Lung (tissue), 12 donors: Measurements from ENCODE around the gene BICC1. TPM values are rescaled to one million over a fixed set of nuclear protein-coding genes. Genes with fewer than 3 reads are reported as not detected.

Source experiments
- ATAC-seq: fragments of 200-7000 bp; cut with Tn5 transposase; one replicate; pipeline ENCODE4 v1.9.1; 2020; ENCODE audit warnings: moderate number of reproducible peaks; ENCODE audit not compliant: insufficient read depth, low FRiP score
- DNase-seq, 3 donors: peaks; one replicate each; pipeline ENCODE4 v3.0.0-alpha.2; 2013 to 2017
- H3K27ac ChIP-seq, 2 donors: one replicate each; pipeline ENCODE4 v1.5.1; 2013; ENCODE audit warnings: mild to moderate bottlenecking in 2 of 2, moderate library complexity in 2 of 2, control low read depth in 1 of 2, inconsistent platforms in 1 of 2, low read depth in 1 of 2, low read length in 1 of 2
- H3K27me3 ChIP-seq, 3 donors: one replicate each; pipeline ENCODE4 v1.5.1; 2013; ENCODE audit warnings: low read length in 2 of 3; ENCODE audit not compliant: control insufficient read depth in 3 of 3, insufficient read depth in 3 of 3
- H3K36me3 ChIP-seq, 4 donors: one replicate each; pipeline ENCODE4 v1.5.1; 2013; ENCODE audit warnings: low read length in 4 of 4, mild to moderate bottlenecking in 1 of 4, moderate library complexity in 1 of 4; ENCODE audit not compliant: control insufficient read depth in 4 of 4, insufficient read depth in 4 of 4
- H3K4me1 ChIP-seq, 5 donors: one replicate each; pipeline ENCODE4 v1.5.1; 2013; ENCODE audit warnings: low read length in 5 of 5, mild to moderate bottlenecking in 2 of 5, moderate library complexity in 1 of 5; ENCODE audit not compliant: control insufficient read depth in 5 of 5, insufficient read depth in 5 of 5
- H3K4me3 ChIP-seq: one replicate; pipeline ENCODE4 v1.5.1; 2013; ENCODE audit warnings: mild to moderate bottlenecking, control low read depth, moderate library complexity
- H3K9ac ChIP-seq, 2 donors: one replicate each; pipeline ENCODE4 v1.5.1; 2013; ENCODE audit warnings: low read length in 2 of 2, control low read depth in 1 of 2; ENCODE audit not compliant: insufficient read depth in 1 of 2
- H3K9me3 ChIP-seq, 4 donors: one replicate each; pipeline ENCODE4 v1.5.1; 2013; ENCODE audit warnings: low read length in 3 of 4, mild to moderate bottlenecking in 1 of 4, moderate library complexity in 1 of 4; ENCODE audit not compliant: control insufficient read depth in 4 of 4, insufficient read depth in 3 of 4
- CTCF ChIP-seq: IDR thresholded peaks from 2 replicates; pipeline ENCODE4 v1.5.1; 2012; ENCODE audit warnings: mild to moderate bottlenecking; ENCODE audit errors: control extremely low read depth, extremely low read depth
- WGBS, 2 donors: extraction: QIAGEN DNeasy Blood & Tissue Kit; methylation state at CpG; one replicate each; pipeline ENCODE4 v1.1.7; 2013; 5-methylcytosine and 5-hydroxymethylcytosine counted together
- polyA plus RNA-seq, 2 donors: library from polyadenylated mRNA; stranded (reverse); fragments of 200-250 nt; gene quantifications; one replicate each; pipeline ENCODE4 v1.2.1, GENCODE V29; 2013
- total RNA-seq, 2 donors: library from RNA; depleted of rRNA in 1 of 2; stranded (reverse); fragments of >200 nt in 1 of 2; gene quantifications; one replicate each; pipeline ENCODE4 v1.2.1, GENCODE V29; 2014 to 2021
- donor health status: control.
- donor health status: control.
- donor health status: Bipolar disorder and iron deficiency.
- donor health status: healthy.
- donor health status: DM: yes; HTN: yes; CAD: no.

BICC1 gene
- total and polyA plus RNA-seq, 4 donors: 2.3 to 43.1 (median 5.9) TPM

GRCh38 chr10:58516671-58517070 lies 4.0 kb downstream of the BICC1 start:
- TF ChIP-seq CTCF: no peak
- no peaks in the 10 kb centered on the region for H3K27me3 ChIP-seq
- H3K9me3 ChIP-seq: no peaks in the 10 kb centered on the region
- H3K4me1 ChIP-seq: peaks cover 0 to 29% (median 9%) of the 10 kb centered on the region in 5 donors
- H3K9ac ChIP-seq: no peak overlapping the region
- no peak for ATAC-seq
- no peak for DNase-seq
- no peaks in the 10 kb centered on the region for H3K36me3 ChIP-seq
- H3K4me3 ChIP-seq: no peak overlapping the region
- no peak overlapping the region for H3K27ac ChIP-seq

- Histone ChIP-seq H3K27ac (no peak overlapping the region), H3K36me3 (no peaks in the 10 kb centered on the region), H3K4me3 (no peak overlapping the region), H3K9me3 (no peaks in the 10 kb centered on the region), H3K27me3 (no peaks in the 10 kb centered on the region), H3K4me1 (peaks cover 0 to 25% (median 9%) of the 10 kb centered on the region in 5 donors), H3K9ac (no peak overlapping the region)
- no peak for ATAC-seq
- no peak for TF ChIP-seq CTCF
- WGBS, 2 donors: 40 to 55% methylated on average over 1 of the region's 1 CpG
- DNase-seq: peak in 1 of 3 donors; percentile 14
Measured at GRCh38 chr10:58517081-58517480, 4.4 kb downstream of the BICC1 start.

- no peak overlapping the region for H3K27ac ChIP-seq
- no peak for TF ChIP-seq CTCF
- H3K9ac ChIP-seq: no peak overlapping the region
Measured at GRCh38 chr10:58517491-58518355, 5.1 kb downstream of the BICC1 start.

More at GRCh38 chr10:58517491-58518355, 5.1 kb downstream of the BICC1 start:
- DNase-seq (peak in 1 of 3 donors; percentile 6), ATAC-seq (no peak)
- 65 to 72% methylated on average over 4 of the region's 4 CpGs for WGBS, 2 donors
- H3K27me3 ChIP-seq: no peaks in the 10 kb centered on the region
- H3K9me3 ChIP-seq: no peaks in the 10 kb centered on the region
- peaks cover 0 to 25% (median 9%) of the 10 kb centered on the region in 5 donors for H3K4me1 ChIP-seq
- H3K36me3 ChIP-seq: no peaks in the 10 kb centered on the region
- no peak overlapping the region for H3K4me3 ChIP-seq
